Epithelial cell of prostate (primary cell): Measurements from ENCODE around the gene ZC3H13.

Experiments
- DNase-seq: peaks from one replicate; pipeline ENCODE4 v3.0.0-alpha.2; 2011; ENCODE audit warnings: low read depth, low spot score
- H3K27ac ChIP-seq: fragments of 450-650 bp; 2 replicates; pipeline ENCODE4 v1.5.1; 2017; ENCODE audit warnings: mild to moderate bottlenecking

The ZC3H13 gene

GRCh38 chr13:45909673-45910072, 142.9 kb downstream of the ZC3H13 start:
- no peak for DNase-seq
- no peak overlapping the region for H3K27ac ChIP-seq

- no peak overlapping the region for H3K27ac ChIP-seq
- DNase-seq: no peak
These were observed 143.5 kb downstream of the ZC3H13 start for GRCh38 chr13:45909089-45909488.

- no peak for DNase-seq
- no peak overlapping the region for H3K27ac ChIP-seq
These were observed 145.0 kb downstream of the ZC3H13 start for GRCh38 chr13:45907503-45907902.
